ENCODE measurements around the gene PSME1. TPM values are rescaled to one million over a fixed set of nuclear protein-coding genes. Genes with fewer than 3 reads are reported as not detected.
A peak's percentile ranks its signal among the peaks of the same experiment; 100 is the strongest.

Gene PSME1
- total and polyA plus RNA-seq, 2 of the 13 experiments (the other 11 are each of a cell fraction or from before 2014, with no cell fraction given): 159 to 608 TPM

DNA sequence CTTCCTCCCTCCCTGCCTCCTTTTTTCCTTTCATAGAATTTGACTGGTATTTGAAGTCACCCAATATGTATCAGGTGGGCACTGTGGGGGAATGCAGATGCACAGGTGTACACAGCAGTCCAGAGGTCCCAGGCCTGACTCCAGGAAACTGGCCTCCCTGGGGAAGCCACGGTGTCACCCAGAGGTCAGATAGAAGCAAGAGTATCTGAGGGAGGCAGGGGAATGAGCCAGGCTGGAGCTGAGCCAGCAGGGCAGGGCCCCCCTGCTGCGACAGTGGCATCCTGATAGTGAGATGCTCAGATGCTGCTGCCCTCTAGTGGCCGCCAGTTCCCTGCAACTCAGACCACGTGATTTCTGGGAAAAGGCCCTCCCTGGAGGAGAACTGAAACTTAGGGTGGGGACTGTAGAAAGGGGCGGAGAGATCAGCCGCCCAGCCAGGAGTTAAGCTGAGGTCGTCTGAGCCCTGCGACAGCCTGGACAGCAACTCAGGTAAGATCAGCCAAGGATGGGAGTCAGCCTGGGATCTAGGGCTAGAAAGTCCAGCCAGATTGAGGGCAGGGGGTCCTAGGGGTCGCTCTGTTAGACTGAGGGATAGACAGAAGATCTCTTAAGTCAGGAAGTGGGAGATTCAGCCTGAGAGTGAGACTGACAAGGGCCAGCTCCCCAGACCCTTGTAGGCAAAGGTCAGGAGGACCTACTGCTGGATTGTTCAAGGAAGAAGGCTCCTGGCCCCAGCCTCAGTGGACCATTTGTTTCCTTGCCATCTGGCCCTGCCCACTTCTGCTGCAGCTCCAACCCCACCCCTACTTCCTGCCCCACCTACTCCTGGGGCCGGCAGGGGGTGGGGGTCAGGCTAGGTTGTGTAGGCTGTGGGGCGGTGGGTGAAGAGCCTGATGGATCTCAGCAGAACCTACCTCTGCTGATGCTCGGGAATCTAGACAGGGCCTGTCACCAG, 25.1 kb downstream of the PSME1 start, which contains the start of gene IRF9 (continued):
- TF ChIP-seq, protein P1, sequence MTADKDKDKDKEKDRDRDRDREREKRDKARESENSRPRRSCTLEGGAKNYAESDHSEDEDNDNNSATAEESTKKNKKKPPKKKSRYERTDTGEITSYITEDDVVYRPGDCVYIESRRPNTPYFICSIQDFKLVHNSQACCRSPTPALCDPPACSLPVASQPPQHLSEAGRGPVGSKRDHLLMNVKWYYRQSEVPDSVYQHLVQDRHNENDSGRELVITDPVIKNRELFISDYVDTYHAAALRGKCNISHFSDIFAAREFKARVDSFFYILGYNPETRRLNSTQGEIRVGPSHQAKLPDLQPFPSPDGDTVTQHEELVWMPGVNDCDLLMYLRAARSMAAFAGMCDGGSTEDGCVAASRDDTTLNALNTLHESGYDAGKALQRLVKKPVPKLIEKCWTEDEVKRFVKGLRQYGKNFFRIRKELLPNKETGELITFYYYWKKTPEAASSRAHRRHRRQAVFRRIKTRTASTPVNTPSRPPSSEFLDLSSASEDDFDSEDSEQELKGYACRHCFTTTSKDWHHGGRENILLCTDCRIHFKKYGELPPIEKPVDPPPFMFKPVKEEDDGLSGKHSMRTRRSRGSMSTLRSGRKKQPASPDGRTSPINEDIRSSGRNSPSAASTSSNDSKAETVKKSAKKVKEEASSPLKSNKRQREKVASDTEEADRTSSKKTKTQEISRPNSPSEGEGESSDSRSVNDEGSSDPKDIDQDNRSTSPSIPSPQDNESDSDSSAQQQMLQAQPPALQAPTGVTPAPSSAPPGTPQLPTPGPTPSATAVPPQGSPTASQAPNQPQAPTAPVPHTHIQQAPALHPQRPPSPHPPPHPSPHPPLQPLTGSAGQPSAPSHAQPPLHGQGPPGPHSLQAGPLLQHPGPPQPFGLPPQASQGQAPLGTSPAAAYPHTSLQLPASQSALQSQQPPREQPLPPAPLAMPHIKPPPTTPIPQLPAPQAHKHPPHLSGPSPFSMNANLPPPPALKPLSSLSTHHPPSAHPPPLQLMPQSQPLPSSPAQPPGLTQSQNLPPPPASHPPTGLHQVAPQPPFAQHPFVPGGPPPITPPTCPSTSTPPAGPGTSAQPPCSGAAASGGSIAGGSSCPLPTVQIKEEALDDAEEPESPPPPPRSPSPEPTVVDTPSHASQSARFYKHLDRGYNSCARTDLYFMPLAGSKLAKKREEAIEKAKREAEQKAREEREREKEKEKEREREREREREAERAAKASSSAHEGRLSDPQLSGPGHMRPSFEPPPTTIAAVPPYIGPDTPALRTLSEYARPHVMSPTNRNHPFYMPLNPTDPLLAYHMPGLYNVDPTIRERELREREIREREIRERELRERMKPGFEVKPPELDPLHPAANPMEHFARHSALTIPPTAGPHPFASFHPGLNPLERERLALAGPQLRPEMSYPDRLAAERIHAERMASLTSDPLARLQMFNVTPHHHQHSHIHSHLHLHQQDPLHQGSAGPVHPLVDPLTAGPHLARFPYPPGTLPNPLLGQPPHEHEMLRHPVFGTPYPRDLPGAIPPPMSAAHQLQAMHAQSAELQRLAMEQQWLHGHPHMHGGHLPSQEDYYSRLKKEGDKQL (CRISPR knock-in tag; IDR thresholded peaks at IDR 0.05; ENCODE audit: low read depth): peak; percentile 85; the same call in 1 of the 2 replicates
- TF ChIP-seq NR1H2 (CRISPR knock-in tag; IDR thresholded peaks at IDR 0.05; ENCODE audit: borderline replicate concordance, low read depth) (peak; percentile 62; the same call in 1 of the 2 replicates), YEATS4 (CRISPR knock-in tag; IDR thresholded peaks at IDR 0.05; ENCODE audit: borderline replicate concordance) (peak; percentile 94), ZNF660 (CRISPR knock-in tag; IDR thresholded peaks at IDR 0.05; ENCODE audit: borderline replicate concordance, low read depth) (no peak), ZBTB20 (CRISPR knock-in tag; IDR thresholded peaks at IDR 0.05; ENCODE audit: borderline replicate concordance, low read depth) (peak; percentile 86), ZNF83 (CRISPR knock-in tag; IDR thresholded peaks at IDR 0.05; ENCODE audit: borderline replicate concordance) (peak; percentile 88), RARA (CRISPR knock-in tag; IDR thresholded peaks at IDR 0.05) (peak; percentile 99), ZNF34 (CRISPR knock-in tag; IDR thresholded peaks at IDR 0.05; ENCODE audit: borderline replicate concordance) (peak; percentile 57; the same call in 1 of the 2 replicates), ZNF451 (CRISPR knock-in tag; IDR thresholded peaks at IDR 0.05) (peak; percentile 99; the same call in 1 of the 2 replicates), ZIK1 (CRISPR knock-in tag; IDR thresholded peaks at IDR 0.05; ENCODE audit: borderline replicate concordance, low read depth) (peak; percentile 98; the same call in 1 of the 2 replicates), MLLT10 (CRISPR knock-in tag; IDR thresholded peaks at IDR 0.05) (no peak), BHLHE40 (IDR thresholded peaks at IDR 0.05; ENCODE audit: low read length) (peak; percentile 79)
- TF ChIP-seq, protein P2, sequence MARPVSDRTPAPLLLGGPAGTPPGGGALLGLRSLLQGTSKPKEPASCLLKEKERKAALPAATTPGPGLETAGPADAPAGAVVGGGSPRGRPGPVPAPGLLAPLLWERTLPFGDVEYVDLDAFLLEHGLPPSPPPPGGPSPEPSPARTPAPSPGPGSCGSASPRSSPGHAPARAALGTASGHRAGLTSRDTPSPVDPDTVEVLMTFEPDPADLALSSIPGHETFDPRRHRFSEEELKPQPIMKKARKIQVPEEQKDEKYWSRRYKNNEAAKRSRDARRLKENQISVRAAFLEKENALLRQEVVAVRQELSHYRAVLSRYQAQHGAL (CRISPR knock-in tag; IDR thresholded peaks at IDR 0.05; ENCODE audit: not compliant biosample characterization): peak; percentile 63
- TF ChIP-seq, protein P3, sequence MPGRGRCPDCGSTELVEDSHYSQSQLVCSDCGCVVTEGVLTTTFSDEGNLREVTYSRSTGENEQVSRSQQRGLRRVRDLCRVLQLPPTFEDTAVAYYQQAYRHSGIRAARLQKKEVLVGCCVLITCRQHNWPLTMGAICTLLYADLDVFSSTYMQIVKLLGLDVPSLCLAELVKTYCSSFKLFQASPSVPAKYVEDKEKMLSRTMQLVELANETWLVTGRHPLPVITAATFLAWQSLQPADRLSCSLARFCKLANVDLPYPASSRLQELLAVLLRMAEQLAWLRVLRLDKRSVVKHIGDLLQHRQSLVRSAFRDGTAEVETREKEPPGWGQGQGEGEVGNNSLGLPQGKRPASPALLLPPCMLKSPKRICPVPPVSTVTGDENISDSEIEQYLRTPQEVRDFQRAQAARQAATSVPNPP (CRISPR knock-in tag; IDR thresholded peaks at IDR 0.05): peak; percentile 56; the same call in 1 of the 2 replicates

Data from HepG2 (cell line).